HPDE6-E6E7 (cell line): ENCODE data around the gene LKAAEAR1.
"Not testable (repeated sequence)": the region's sequence is repeated elsewhere in the genome, so short reads cannot be mapped to it uniquely, and the experiment has no call there.

Experiments
- DNase-seq: peaks from one replicate; pipeline ENCODE4 v3.0.0; 2011; ENCODE audit warnings: missing footprints; ENCODE audit errors: extremely low spot score

LKAAEAR1 gene

DNA sequence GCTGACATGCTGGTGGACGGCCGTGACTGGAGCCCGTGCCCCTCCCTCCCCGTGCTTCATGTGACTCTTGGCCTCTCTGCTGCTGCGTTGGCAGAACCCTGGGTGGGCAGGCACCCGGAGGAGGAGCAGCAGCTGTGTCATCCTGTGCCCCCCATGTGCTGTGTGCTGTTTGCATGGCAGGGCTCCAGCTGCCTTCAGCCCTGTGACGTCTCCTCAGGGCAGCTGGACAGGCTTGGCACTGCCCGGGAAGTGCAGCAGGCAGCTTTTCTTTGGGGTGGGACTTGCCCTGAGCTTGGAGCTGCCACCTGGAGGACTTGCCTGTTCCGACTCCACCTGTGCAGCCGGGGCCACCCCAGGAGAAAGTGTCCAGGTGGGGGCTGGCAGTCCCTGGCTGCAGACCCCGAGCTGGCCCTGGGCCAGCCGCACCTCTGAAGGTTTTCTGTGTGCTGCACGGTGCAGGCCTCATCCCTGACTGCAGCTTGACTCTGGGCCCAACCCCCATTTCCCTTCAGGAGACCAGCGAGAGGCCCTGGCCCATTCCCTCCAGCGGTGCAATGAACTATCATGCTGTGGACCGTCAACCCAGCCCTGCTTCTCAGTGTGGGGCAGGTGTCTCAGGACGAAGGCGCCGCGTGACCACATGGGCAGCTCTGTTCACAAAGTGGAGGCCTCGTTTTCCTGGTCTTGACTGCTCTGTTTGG lies 15.0 kb upstream of the LKAAEAR1 start:
- DNase-seq = no peak

DNA sequence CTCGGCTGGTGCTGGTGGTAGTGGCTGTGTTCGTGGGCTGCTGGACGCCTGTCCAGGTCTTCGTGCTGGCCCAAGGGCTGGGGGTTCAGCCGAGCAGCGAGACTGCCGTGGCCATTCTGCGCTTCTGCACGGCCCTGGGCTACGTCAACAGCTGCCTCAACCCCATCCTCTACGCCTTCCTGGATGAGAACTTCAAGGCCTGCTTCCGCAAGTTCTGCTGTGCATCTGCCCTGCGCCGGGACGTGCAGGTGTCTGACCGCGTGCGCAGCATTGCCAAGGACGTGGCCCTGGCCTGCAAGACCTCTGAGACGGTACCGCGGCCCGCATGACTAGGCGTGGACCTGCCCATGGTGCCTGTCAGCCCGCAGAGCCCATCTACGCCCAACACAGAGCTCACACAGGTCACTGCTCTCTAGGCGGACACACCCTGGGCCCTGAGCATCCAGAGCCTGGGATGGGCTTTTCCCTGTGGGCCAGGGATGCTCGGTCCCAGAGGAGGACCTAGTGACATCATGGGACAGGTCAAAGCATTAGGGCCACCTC lies 14.3 kb upstream of the LKAAEAR1 start:
- no peak for DNase-seq

DNA sequence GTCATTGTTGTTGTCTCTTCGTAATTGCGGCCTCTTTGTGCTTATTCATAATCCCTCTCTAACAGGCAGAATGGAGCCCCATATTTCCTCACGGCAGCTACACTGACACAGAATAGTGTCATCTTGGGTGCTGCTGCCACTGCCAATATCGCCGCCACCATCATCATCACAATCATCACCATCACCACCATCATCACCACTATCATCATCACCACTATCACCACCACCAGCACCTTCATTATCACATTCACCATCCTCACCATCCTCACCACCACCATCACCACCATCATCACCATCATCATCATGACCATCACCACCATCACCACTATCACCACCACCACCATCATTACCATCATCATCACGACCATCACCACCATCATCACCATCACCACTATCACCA lies 12.3 kb upstream of the LKAAEAR1 start:
- no peak for DNase-seq

DNA sequence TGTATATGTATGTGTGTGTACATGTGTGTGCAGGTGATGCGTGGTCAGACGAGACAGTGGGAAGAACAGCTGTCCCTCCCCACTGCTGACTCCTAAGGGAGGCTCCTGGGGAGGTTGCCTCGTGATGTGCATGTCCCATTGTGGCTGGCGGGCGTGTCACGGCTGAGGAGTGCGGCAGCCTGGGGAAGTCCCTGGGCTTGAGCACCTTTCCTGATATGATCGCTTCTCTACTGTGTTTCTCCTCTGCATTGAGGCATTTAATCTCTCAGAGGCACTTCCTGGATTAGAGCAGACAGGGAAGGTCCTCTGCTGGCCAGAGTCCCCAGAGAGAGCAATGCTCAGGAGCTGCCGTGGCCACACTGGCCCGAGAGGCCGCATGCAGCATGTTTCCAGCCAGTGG lies 11.7 kb upstream of the LKAAEAR1 start:
- DNase-seq = no peak

DNA sequence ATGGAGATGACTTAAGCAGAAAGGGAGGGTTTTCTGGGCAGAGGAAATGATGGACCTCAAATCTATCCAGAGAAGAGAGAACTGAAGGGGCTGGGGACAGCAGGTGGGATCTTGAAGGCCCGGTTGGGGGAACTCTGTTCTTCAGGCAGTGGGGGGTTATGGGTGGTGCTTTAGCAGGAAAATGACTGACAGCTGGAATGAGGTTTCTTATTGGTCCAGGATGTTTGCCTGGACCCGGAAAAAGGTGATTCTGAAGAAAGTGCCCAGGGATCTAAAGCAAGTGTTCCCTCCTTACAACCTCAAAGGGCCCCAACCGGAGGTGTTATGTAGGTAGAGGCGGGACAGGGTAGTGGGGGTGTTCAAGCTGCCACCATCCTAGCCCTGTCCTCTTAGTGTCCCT lies 11.3 kb upstream of the LKAAEAR1 start:
- DNase-seq = no peak

DNA sequence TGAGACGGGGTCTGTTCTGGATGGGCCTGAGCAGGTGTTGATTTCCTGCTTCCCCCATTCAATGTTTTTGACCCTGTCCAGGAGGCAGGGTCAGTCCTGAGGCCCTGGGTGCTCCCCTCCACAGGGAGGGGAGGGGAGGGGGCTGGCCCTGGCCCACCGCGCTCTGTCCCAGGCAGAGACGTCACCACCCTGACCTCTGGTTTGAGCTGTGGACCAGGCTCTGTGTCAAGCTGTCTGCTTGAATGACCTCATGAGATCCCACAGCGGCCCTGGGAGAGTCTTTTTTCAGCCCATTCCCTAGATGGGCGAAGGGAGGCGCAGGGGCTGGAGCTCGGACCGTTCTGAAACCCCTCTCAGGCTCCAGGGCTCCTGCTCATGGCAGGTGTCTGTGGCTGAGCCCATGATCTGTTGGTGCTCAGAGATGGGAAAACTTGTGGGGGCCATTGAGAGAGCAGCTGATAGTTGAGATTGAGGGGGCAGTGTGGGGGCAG lies 8.9 kb upstream of the LKAAEAR1 start:
- no peak for DNase-seq

DNA sequence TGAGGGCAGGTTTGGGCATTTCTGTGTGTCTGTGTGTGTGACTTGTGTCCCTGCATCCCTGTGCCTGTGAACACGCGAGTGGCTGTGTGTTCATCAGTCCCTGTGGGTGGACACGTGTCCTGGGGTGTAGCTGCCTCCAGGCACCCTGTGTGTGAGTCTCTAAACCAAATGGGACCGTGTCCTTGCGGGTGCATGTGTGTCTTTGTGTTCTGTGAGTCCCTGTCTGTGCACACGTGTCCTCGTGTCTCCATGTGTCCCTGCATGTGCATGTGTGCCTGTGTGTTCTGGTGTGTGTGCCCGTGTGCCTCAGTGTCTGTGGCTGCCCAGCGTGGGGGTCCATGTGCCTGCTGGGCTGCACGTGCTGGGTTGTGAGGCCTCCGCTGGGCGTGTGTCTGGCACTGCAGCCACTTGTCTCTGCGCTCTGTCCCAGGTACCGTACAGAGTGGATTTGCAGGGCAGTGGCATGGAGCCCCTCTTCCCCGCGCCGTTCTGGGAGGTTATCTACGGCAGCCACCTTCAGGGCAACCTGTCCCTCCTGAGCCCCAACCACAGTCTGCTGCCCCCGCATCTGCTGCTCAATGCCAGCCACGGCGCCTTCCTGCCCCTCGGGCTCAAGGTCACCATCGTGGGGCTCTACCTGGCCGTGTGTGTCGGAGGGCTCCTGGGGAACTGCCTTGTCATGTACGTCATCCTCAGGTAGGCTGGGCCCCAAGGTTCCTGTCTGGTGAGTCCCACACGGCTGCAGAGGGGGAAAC lies 8.2 kb upstream of the LKAAEAR1 start:
- DNase-seq = no peak

DNA sequence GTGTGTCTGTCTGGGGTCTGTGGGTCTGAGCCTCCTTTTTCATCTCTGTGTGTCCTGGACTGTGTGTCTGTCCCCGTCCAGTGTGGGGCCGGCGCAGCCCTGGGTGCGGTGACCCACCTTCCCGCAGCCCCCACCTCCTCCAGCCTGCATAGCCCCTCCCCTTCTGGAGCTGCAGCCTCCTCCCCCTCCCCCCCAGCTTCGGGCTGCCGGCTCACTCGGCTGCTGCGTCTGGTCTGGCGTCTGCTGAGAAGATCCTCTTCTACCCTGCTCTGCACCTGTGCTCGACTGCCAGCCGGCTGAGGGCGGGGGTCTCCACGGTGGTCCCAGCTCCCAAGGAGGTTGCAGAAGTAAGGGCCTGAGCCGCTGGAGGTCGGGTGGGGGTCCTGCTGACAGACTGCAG lies 7.6 kb upstream of the LKAAEAR1 start:
- no peak for DNase-seq

DNA sequence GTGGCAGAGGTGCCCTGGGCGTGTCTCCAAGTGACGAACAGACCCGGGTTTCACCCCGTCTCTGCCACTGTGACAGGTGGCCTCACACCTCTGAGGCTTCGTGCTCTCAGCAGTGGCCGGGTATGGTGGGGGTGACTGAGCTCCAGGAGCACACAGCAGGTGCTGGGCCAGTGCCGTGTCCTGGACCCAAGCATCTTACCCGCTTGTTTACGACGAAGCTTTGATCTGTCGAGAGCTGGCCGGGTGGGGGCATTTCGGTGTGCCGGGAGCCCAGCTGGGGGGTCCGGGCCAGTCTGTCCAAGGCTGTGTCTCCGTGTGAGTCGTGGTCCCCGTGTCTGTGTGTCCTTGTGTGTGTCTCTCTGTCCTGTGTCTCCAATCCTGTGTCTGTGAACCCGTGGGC lies 7.1 kb upstream of the LKAAEAR1 start:
- DNase-seq = no peak

DNA sequence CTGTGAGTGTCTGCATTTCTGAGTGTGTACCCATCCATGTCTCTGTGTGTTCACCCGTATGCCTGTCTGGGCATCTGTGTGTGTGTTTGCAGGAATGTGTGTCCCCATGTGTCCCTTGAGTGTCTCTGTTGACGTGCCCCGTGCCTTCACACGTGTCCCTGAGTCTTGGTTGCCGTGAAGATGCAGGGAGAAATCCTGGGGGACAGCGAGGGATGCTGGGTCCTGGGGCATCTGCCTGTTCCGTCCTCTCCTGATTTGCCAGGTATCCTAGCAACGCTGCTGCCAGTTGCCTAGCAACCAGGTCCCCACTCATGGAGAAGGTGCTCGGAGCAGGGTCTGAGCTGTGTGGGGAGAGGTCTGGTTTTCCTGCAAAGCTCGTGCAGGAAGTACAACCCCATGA lies 6.0 kb upstream of the LKAAEAR1 start:
- no peak for DNase-seq

DNA sequence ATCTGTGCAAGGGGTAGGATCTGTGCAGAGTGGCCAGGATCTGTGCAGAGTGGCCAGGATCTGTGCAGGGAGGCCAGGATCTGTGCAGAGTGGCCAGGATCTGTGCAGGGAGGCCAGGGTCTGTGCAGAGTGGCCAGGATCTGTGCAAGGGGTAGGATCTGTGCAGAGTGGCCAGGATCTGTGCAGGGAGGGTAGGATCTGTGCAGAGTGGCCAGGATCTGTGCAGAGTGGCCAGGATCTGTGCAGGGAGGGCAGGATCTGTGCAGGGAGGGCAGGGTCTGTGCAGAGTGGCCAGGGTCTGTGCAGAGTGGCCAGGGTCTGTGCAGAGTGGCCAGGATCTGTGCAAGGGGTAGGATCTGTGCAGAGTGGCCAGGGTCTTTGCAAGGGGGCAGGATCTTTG lies 4.4 kb upstream of the LKAAEAR1 start:
- DNase-seq = not testable (repeated sequence)

DNA sequence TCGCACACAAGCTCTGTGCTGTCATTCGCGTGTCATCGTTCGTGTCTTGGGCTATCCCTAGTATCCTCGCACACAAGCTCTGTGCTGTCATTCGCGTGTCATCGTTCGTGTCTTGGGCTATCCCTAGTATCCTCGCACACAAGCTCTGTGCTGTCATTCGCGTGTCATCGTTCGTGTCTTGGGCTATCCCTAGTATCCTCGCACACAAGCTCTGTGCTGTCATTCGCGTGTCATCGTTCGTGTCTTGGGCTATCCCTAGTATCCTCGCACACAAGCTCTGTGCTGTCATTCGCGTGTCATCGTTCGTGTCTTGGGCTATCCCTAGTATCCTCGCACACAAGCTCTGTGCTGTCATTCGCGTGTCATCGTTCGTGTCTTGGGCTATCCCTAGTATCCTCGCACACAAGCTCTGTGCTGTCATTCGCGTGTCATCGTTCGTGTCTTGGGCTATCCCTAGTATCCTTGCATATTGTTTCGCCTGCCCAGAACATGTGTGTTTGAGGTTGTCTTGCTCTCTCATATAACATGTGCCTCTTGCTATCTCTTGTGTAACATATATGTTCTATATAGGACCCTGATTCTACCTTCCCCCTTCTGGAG lies 3.1 kb upstream of the LKAAEAR1 start:
- not testable (repeated sequence) for DNase-seq

DNA sequence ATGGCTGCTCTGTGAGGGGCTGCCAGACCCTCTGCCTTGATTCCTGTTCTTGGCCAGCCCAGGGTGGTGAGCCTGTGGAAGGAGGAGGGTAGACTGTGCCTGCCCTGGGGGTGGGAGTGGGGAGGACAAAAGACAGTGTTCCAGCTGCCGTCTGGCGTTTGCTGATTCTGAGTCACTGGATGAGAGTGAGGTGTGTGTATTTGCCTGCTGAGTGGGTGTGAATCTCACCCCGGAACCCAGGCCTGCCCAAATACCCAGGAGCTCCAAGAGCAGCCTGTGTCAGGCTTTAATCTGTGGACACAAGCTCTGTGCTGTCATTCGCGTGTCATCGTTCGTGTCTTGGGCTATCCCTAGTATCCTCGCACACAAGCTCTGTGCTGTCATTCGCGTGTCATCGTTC lies 2.6 kb upstream of the LKAAEAR1 start:
- DNase-seq = no peak

DNA sequence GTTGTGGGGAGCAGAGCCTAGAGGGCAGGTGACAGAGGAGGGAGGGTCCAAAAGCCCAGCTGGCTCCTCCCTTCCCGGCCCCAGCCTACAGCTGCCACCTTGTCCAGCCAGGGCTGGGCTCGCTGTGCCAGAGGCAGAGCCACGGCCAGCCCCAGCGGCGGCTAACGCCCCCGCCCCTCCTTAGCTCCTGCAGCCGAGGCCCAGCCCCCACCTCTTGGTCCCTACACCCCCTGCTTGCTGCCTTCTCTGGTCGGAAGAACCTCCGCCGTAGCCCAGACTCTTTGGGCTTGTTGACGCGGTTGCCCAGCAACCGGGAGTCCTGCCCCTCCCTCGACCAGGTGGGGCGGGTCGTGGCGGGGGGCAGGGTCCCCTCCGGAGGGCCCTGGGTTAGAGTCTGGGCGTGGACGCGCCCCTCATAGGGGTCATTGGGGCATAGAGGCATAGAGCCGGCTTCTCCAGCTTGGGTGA lies 521 bp upstream of the LKAAEAR1 start:
- no peak for DNase-seq

DNA sequence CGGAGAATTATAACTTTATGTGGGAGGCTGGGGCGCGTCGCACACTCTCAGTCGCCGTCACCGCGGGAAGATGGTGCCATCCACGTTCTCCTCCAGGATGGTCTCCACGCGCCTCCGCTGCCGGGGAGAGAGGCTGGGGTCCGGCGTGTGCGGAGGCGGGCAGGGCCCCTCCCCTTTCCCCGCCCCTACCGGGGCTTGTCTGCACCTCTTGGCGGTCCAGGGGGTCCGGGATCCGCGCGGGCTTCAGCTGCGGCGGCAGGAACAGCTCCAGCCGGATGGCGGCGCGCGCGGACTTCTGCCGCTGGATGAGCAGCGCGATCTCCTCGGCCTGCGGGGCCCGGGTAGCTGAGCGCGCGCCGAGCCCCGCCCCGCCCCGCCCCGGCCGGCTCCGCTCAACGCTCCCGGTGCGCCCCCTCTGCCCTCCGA lies 807 bp downstream of the LKAAEAR1 start:
- peak; percentile 77 for DNase-seq

DNA sequence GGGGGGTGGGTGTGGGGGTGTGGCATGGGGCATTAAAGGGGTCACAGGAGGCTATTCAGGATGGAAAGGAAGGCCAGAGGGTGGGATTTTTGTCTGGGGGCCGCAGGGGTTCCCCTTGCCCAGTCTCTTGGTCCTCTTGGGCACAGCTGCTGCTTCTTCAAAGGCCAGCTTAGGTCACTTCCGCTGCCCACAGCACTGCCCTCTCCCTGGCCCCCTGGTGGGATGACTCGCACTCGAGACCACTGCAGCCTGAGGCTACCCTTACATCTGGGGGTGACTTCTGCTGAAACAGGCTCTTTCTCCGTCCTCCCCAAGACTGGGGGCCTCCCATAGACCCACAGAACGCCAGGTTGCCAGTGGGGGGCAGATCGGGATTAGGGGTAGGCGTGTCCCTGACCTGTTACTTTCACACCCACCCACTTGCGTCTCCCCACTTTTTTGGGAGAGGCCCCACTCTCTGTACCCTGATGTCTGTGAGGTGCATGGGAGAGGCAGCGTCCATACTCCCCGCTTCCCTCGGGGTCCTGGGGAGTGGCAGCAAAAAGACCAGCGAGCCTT lies 1.3 kb downstream of the LKAAEAR1 start:
- no peak for DNase-seq

DNA sequence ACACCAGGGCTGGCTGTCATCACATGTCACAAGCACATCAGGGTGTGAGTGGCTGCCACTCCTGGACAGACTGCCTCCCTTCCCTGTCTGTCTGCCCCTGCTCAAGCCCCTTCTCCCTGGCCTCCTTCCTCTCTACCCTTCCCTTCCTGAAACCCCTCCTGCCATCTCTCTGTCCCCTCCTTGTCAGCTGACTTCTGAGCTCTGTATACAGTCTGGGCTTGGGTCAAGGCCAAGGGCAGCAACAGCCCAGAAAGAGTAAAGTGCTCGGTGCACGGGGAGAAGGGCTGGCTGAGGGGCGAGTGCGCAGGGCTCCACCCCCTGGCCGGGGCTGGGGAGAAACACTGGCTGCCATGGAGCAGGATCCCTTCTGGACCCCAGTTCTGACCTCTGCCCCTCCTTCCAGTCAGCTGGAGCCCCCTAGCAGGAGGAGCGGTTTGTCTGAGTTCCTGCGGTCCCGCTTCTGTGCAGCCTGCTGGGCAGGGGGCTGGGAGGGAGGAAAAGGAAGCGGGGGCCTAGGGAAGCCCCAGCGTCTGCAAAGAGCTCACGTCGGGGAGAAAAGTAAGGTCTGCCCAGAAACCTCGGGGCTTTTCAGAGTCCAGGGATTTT lies 2.0 kb downstream of the LKAAEAR1 start:
- DNase-seq = no peak

DNA sequence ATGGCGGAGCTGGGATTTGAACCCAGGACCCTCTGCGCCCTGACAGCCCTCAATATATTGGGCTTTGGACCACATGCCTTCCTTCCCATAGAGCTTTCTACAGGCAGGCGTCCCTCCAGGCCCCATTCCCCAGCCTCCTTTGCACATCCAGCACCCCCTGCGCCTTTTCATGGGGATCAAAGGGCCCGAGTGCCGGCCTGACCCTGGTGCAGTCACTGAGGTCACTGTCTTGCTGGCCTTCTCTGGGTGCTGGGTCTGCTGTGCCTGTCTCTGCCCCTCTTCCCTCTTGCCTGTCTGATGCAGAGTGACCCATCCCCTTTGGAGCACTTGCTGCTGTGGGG lies 2.6 kb downstream of the LKAAEAR1 start:
- DNase-seq = no peak

DNA sequence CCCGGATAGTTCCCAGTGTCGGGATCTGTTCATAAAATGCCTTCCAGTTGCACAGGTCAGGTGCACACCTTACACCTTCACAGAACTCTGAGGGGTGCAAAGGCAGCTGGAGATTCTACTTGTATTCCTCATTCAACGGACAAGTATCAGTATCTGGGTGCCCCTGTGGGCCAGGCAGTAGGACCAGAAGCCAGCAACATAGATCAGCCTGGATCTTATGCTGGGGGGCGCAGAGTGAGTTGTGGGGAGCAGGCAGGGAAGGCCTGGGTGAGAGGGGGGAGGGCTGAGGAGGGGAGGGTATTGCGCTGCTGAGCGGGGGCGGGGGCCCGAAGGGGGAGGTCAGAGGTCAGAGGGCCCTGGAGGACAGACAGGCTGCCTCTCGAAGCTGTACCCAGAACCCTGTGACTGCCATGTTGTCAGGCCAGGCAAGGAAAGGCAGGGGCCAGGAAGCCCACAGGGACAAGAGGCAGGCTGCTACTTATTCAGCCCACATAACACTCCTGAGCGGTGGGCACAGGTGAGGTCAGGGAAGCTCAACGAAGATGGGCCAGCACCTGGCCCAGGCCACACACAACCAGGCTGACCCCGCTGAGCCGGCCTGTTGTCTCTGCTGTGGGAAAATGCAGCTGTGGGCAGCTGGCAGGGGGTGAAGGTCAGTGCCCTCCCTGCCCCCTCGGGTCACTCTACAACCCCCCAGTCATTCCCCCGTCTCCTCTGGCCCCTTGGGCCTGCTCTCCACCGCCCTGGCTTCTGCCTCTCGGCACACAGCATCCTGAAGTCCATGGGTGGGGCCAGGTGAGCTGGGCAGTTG lies 3.2 kb downstream of the LKAAEAR1 start:
- no peak for DNase-seq

DNA sequence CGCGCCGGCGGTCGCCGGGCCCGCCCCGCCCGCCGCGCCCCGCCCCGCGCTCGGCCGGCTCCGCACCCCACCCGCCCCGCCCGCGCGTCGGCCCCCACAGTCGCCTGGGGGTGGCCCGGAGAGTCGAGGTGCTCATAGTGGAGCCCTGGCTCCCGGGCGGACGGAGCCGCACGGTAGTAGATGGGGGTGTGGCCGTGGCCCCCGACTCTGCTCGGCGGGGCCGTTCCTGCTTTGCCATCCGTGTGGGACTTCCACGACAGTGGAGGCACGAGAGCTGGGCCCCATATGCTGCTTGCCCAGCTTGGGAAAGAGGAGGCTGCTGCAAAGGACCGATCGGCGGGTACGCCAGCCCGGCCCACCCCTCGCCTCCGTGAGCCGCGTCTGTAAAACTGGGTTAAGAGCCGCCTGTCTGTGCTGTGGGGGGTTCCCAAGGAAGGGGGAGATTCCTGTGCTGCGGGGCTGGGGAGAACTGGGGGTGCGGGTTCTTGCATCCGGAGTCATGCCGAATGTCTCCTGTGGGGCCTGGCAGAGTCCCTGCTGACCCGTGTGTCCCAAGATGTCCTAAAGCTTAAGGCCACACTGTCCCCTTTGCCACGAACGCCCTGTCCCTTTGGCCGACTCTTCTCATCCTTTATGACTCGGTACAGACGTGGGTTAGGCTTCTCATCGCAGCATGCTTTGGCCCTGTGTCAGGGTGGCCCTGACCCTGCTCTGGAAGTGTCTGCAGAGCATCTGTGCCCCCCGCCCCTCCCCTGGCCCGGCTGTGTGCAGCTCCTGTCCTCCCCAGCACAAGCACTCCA lies 4.0 kb downstream of the LKAAEAR1 start, which contains the start of gene OPRL1:
OPRL1 (plus strand) TSS at position 70 of the 800 bp plus-strand sequence. CDS start 12,639 bp downstream, outside the sequence.
- no peak for DNase-seq
